ENCODE data around the gene PSMD13.
"Not testable (repeated sequence)": the region's sequence is repeated elsewhere in the genome, so short reads cannot be mapped to it uniquely, and the experiment has no call there.

PSMD13 gene

GRCh38 chr11:236774-237767 is at the start of gene PSMD13:
Gene PSMD13, plus strand, starts transcription at chr11:236976. Its CDS starts 74 bp downstream, at chr11:237050.
- peak; percentile 20 for DNase-seq (ENCODE audit: low read depth, low spot score)

DNA sequence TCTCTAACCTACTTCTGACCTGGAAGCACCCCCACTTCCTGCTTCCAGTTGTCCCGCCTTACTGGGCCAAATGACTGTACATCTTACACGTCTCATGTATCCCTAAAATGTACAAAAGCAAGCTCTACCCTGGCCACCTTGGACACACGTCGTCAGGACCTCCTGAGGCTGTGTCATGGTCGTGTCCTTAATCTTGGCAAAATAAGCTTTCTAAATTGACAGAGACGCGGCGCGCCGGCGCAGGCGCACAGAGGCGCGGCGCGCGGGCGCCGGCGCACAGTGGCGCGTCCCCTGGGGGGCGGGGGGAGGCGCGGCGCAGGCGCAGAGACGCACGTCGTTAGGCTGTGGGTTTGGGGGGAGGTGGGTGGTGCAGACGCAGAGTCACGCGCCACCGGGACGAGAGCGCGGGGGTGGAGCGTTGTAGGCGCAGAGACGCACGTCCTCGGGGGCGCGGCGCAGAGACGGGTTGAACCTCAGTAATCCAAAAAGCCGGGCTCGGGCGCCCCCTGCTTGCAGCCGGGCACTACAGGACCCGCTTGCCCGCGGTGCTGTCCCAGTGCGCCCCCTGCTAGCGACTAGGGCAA is 47.5 kb upstream of the PSMD13 start:
- not testable (repeated sequence) for DNase-seq (ENCODE audit: low read depth, low spot score)

- DNase-seq (ENCODE audit: low read depth, low spot score), result not testable (repeated sequence)
Measured at GRCh38 chr11:189843-190311, 46.9 kb upstream of the PSMD13 start.

GRCh38 chr11:190546-190945 is 46.2 kb upstream of the PSMD13 start:
- DNase-seq (ENCODE audit: low read depth, low spot score), result not testable (repeated sequence)

DNA sequence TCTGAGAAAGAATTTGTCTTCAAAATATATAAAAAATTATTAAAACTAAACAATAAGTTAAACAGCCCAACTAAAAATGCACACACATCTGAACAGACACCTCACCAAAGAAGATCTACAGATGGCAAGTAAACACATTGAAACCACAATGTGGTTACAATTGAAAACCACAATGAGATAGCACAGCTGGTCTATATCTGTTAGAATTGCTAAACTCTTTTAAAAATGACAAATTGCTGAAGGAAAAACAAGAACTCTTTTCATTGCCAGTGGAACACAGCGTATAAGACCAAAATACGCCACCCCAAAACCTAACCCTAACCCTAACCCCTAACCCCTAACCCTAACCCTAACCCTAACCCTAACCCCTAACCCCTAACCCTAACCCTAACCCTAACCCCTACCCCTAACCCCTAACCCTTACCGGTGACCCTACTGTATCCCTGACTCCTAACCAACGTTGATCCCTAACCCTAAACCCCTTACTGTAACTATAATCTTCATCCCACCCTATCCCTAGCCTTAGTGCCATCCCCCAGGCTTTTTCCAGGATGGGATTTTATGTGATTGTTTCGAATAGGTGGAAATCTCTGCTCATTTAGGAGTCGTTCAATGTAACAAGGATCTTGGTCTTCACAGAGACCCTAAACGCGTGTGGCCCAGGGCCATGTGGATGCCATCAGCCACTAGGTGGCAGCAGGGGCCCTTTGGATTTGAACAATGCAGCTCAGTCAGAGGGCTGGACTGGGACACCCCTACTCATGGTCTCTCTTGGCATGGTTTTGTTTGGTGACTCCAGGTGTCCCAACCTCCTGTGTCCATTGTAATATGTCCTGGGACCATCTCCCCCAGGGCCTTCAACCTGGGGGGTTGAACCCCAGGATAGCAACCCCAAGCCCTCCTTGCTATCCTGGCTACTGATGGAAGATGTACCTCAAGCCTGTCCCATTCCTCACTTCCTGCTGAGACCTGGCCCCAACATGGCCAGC is 45.0 kb upstream of the PSMD13 start:
- DNase-seq (ENCODE audit: low read depth, low spot score), result not testable (repeated sequence)

DNA sequence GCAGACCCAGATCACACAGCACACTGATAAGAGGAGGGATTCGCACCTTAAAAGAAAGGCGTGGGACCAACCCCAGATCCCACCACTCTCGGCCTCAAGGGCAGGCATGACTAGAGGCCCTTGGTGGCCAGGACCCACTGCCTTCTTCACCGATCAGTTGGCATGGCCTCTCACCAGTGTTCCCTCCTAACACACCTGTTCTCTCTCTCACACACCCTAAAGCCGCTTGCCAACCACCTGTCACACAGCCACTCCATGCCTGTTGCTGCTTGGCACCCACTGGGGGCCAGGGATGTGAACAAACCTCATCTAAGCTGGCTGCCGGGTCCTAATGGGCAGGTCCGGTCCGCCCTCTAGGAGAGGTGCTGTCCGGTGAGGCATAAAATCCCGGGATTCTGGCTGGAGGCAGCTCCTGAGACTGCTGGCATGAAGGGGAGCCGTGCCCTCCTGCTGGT is 44.1 kb upstream of the PSMD13 start, which contains the start of gene SCGB1C1:
TSS of gene SCGB1C1 (plus strand) at position 405 of the 455 bp plus-strand sequence. CDS start at position 427, 22 bp downstream.
- not testable (repeated sequence) for DNase-seq (ENCODE audit: low read depth, low spot score)

DNA sequence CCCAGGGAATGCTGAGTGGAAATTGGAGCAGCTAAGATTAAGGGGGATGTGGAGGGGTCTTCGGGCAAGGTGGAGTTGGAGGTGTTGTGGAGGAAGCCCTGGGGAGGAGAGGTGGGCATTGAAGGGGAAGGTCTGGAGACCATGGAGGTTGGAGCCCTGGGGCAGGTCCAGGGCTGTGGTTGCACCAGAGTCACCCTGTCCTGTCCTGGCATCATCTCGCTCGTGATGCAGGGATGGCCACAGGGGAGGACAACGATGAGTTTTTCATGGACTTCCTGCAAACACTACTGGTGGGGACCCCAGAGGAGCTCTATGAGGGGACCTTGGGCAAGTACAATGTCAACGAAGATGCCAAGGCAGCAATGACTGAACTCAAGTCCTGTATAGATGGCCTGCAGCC is 43.3 kb upstream of the PSMD13 start:
- DNase-seq (ENCODE audit: low read depth, low spot score), result not testable (repeated sequence)

DNA sequence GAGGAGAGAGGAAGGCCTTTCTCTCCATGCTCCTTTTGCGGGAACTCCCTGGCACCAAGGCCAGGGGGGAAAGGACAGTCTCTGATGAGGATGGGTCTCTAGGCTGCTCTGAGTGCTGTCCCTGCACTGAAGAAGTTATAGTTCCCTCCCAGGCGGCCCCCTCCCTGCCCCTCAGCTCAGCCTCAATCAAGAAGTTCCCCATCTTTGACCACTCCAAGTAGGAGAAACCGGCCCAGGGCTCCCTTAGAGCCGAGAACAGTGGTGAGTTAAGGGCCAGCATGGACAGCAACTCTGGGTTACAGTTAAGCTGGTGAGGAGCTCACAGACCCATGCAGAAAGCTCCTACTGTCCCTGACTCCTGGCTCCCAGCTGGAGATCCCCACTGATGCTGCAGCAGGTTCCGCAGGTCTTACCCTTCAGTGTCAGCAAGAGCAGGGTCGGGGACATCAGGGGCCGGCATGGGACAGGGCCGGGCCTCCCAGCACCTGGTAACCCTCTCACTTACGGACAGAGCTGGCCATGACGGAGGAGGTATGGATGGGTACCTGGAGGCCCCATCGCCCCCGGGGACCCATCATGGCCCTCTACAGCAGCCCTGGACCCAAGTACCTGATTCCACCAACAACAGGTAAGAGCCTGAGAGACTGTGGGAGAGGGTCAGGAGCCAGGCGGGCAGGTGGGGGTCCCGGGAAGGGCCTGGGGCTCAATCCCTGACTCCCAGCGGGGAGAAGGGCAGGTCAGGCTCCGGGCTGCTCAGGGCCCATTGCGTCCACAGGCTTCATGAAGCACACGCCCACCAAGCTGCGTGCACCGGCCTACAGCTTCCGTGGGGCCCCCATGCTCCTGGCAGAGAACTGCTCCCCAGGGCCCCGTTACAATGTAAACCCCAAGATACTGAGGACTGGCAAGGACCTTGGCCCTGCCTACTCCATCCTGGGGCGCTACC is 39.7 kb upstream of the PSMD13 start:
- DNase-seq (ENCODE audit: low read depth, low spot score), result no peak

GRCh38 chr11:197741-198235 is 39.0 kb upstream of the PSMD13 start:
- no peak for DNase-seq (ENCODE audit: low read depth, low spot score)

DNA sequence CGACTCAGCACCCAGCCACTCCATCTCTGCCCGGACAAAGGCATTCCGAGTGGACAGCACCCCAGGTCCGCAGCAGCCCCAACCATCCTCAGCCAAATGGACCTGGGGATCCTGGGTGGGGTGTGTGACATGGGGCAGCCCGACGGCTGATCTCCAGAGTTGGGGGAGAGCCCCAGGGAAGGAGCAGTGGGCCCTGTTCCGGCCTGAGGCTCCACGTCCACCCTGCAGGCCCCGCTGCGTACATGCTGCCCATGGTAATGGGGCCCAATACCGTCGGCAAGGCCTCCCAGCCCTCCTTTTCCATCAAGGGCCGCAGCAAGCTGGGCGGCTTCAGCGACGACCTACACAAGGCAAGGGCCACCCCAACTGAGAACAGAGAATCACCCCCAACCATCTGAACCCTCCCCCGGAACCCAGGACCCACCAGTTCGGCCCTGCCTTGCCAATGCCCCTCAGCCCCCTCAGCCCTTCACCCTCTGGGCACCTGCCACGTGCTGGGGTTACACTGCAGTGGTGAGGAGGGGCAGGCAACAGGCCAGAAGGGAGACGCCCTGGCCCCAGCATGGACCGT is 38.5 kb upstream of the PSMD13 start:
- no peak for DNase-seq (ENCODE audit: low read depth, low spot score)

DNA sequence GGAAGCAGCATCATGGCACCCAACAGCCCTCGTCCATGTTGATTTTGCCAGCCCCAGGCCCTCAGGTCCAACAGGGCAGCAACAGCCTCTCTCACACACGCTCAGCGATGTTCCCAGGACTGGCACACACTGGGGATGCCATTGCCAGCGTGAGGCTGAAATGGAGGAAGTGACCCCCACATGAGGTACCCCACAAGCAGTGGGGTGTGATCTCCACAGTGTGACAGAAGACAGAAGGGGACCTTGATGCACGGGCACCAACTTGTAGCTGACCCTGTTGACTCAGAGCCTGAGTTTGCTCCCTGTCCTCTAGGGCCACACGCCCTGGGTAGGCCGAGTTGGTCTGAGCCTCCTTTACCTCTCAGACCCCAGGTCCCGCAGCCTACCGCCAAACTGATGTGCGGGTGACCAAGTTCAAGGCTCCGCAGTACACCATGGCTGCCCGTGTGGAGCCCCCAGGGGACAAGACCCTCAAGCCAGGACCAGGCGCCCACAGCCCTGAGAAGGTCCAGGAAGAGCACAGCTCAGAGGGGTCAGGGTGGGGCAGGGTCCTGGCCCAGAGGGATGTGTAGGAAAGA is 37.7 kb upstream of the PSMD13 start:
- no peak for DNase-seq (ENCODE audit: low read depth, low spot score)

GRCh38 chr11:199782-200181 is 37.0 kb upstream of the PSMD13 start:
- no peak for DNase-seq (ENCODE audit: low read depth, low spot score)

DNA sequence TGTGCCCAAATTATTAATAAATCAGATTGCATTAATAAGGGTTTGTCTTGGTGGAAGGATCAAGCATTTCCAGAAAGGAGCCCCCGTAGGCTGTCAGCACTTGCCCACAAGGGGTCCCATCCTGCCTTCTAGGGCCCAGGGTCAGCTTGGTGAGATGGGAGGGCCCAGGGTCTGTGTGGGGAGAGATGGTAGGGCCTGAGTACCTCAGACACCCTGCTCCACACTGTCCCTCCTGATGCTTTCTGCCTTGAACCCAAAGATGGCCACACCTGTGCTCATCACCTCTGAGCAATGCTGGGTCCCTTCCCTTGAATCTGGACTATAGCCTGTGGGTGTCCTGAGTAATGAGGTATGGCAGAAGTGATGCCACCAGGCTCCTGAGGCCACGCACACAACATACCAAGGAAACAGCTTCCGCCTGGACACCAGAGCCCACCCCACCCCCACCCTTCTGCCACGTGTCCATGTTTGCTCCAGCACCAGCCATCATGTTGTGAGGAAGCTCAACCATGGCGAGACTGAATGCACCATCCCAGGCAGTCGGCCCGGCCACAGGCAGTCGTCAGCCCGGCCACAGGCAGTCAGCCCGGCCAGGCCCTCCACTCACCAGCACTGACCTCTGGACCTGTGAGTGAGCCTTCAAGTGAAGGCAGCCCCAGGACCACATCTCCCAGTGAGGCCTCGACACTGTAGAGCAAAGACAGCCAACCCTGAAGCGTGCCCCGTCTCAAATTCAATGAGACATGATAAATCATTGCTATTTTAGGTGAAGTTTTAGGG is 36.4 kb upstream of the PSMD13 start:
- DNase-seq (ENCODE audit: low read depth, low spot score), result no peak

DNA sequence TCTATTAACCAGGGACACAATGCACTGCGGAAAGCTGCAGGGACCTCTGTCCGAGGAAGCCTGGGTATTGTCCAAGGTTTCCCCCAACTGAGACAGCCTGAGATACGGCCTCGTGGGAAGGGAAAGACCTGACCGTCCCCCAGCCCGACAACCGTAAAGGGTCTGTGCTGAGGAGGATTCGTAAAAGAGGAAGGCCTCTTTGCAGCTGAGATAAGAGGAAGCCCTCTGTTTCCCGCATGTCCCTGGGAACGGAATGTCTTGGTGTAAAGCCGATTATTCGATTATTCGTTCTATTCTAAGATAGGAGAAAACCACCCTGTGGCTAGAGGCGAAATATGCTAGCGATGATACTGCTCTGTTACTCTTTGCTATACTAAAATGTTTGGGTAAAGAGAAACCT is 34.8 kb upstream of the PSMD13 start:
- no peak for DNase-seq (ENCODE audit: low read depth, low spot score)

GRCh38 chr11:202490-202889 is 34.3 kb upstream of the PSMD13 start:
- DNase-seq (ENCODE audit: low read depth, low spot score), result no peak

DNA sequence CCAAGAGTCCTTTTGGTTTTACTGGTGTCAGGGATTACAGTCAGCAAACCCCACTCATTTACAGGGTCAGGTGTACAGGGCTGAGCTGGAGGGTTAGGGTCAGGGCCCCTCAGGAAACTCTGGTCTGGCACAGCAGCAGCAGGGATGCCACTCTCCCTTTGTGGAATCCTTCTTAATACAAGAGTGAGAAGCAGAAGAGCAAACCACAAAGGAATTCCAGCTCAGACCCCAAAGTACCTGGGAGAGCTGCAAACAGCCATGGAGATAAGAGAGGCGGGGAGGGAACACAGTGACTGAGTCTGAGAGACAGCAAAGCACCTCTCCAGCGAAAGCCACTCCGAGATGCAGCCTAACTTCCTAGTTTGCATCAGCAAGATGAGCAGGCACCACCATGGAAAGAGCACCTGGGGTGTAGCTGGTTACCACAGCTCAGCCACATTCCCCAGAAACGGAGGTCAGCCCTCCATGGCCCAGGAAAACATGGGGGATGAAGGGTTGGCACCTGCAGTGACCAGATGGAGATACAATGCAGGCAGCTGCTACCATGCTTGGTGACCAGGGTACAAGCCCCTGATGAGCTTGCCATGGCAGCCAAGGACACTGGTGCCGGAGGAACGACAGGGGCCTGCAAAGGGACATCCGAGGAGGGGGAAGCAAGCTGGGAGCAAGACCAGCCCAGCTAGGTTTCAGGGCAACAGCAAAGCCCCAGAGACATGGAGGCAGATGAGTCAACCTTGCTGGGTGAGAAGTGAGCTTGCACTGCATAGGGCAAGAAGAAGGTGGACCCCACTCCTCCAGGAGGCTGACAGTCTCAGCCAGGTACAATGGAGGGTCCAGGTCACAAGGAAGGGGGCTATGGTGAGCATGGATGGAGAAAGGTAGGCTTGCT is 33.5 kb upstream of the PSMD13 start:
- no peak for DNase-seq (ENCODE audit: low read depth, low spot score)

- DNase-seq (ENCODE audit: low read depth, low spot score), result no peak
Measured at GRCh38 chr11:203945-204586, 32.7 kb upstream of the PSMD13 start.
